GM12874 (cell line): ENCODE data around the gene RERE.

Experiments used
- CTCF ChIP-seq: IDR thresholded peaks from 2 replicates; pipeline ENCODE4 v1.5.1; 2011; ENCODE audit warnings: low read depth, mild to moderate bottlenecking, control low read depth, low read length, moderate library complexity; ENCODE audit not compliant: insufficient read depth

RERE gene

GRCh38 chr1:8434101-8434500 lies 383.3 kb downstream of the RERE start:
- no peak for TF ChIP-seq CTCF

- no peak for TF ChIP-seq CTCF
Observed at GRCh38 chr1:8431784-8432183, 385.7 kb downstream of the RERE start.

- peak; percentile 24; the same call in 1 of the 2 replicates for TF ChIP-seq CTCF
Observed at GRCh38 chr1:8431019-8431418, 386.4 kb downstream of the RERE start.

- TF ChIP-seq CTCF: no peak
Observed at GRCh38 chr1:8430476-8430875, 387.0 kb downstream of the RERE start.

GRCh38 chr1:8429549-8430110 lies 387.8 kb downstream of the RERE start:
- TF ChIP-seq CTCF: no peak

- TF ChIP-seq CTCF: no peak
Observed at GRCh38 chr1:8428441-8428840, 389.0 kb downstream of the RERE start.

GRCh38 chr1:8427986-8428385 lies 389.5 kb downstream of the RERE start:
- no peak for TF ChIP-seq CTCF
